Activated CD8-positive, alpha-beta memory T cell treated with anti-CD3 and anti-CD28 coated beads for 48 hours (primary cell): ENCODE results near the gene DBET.
"Not testable (repeated sequence)": the region's sequence is repeated elsewhere in the genome, so short reads cannot be mapped to it uniquely, and the experiment has no call there.

Experiments used
- DNase-seq, 3 experiments: peaks; one replicate each; pipeline ENCODE4 v3.0.0-alpha.2; 2020; ENCODE audit warnings: low read depth in 2 of 3, low spot score in 2 of 3

The DBET gene

GRCh38 chr4:190064342-190064741 lies at the start of gene DBET:
TSS of gene DBET (plus strand) at chr4:190064502.
- DNase-seq, result not testable (repeated sequence)

- no peak for DNase-seq
These were observed 49.3 kb upstream of the DBET start for GRCh38 chr4:190014771-190015537.

GRCh38 chr4:190015538-190016368 lies 48.5 kb upstream of the DBET start:
- DNase-seq, result no peak

- DNase-seq, result no peak
These were observed 47.7 kb upstream of the DBET start for GRCh38 chr4:190016369-190017289.

GRCh38 chr4:190017357-190018200 lies 46.7 kb upstream of the DBET start:
- no peak for DNase-seq

- no peak for DNase-seq
These were observed 45.9 kb upstream of the DBET start for GRCh38 chr4:190018201-190018920.

- DNase-seq, result no peak
These were observed 45.1 kb upstream of the DBET start for GRCh38 chr4:190019023-190019858.

GRCh38 chr4:190019859-190020463 lies 44.3 kb upstream of the DBET start:
- not testable (repeated sequence) for DNase-seq

- DNase-seq, result no peak
These were observed 43.2 kb upstream of the DBET start for GRCh38 chr4:190020790-190021717.

- DNase-seq, result not testable (repeated sequence)
These were observed 42.3 kb upstream of the DBET start for GRCh38 chr4:190021973-190022372.

GRCh38 chr4:190022614-190023281 lies 41.6 kb upstream of the DBET start:
- not testable (repeated sequence) for DNase-seq

GRCh38 chr4:190027156-190027555 lies 37.1 kb upstream of the DBET start, which contains the start of gene FRG2:
TSS of gene FRG2 (minus strand) at chr4:190027256. CDS start at chr4:190027204, 52 bp downstream.
- DNase-seq, result not testable (repeated sequence)

GRCh38 chr4:190031264-190031663 lies 33.0 kb upstream of the DBET start:
- not testable (repeated sequence) for DNase-seq

- not testable (repeated sequence) for DNase-seq
These were observed 26.5 kb upstream of the DBET start for GRCh38 chr4:190037704-190038388.

GRCh38 chr4:190040873-190041272 lies 23.4 kb upstream of the DBET start:
- not testable (repeated sequence) for DNase-seq

- DNase-seq, result not testable (repeated sequence)
These were observed 16.7 kb upstream of the DBET start for GRCh38 chr4:190047627-190048026.
